GM21576 (cell line): ENCODE results near the gene SLC12A9.

ENCODE experiments used
- ATAC-seq: cut with Tn5 transposase; IDR thresholded peaks from one replicate; pipeline ENCODE4 v1.9.1; 2021; ENCODE audit warnings: mild to moderate bottlenecking, moderate library complexity; ENCODE audit not compliant: unreplicated experiment

The SLC12A9 gene

DNA sequence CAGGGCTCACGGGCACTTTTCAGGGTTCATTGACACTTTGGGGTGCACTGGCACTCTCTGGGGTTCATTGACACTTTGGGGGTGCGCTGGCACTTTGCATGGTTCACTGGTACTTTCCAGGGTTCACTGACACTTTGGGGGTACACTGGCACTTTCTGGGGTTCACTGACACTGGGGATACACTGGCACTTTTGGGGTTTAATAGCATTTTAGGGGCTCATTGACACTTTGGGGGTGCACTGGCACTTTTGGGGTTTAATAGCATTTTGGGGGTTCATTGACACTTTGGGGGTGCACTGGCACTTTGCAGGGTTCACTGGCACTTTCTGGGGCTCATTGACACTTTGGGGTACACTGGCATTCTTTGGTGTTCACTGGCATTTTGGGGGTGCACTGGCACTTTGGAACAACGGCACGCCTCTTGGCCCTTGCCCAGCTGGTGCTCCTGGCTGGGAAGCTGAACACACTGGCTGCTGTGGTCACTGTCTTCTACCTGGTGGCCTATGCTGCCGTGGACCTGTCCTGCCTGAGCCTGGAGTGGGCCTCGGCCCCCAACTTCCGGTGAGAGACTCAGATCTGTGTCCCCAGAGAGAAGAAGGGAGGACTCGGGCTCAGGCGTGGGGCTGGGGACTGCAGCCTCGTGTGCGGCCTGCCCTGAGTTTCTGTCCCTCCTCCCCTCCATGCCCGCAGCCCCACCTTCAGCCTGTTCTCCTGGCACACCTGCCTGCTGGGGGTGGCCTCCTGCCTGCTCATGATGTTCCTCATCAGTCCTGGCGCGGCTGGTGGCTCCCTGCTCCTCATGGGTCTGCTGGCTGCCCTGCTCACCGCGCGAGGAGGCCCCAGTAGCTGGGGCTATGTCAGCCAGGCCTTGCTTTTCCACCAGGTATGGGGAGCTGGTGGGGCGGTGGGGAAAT lies 8.4 kb downstream of the SLC12A9 start:
- no peak for ATAC-seq

DNA sequence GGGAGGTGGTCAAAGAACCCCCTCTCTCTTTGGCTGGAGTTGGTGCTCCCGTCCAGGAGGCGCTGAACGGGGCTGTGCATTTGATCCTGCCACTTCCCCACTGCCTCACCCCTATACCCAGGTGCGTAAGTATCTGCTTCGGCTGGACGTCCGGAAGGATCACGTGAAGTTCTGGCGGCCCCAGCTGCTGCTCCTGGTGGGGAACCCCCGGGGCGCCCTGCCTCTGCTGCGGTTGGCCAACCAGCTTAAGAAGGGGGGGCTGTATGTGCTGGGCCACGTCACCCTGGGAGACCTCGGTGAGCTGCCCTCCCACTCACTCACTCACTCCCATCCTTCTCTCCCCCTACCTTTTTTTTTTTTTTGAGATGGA lies 9.1 kb downstream of the SLC12A9 start:
- no peak for ATAC-seq

DNA sequence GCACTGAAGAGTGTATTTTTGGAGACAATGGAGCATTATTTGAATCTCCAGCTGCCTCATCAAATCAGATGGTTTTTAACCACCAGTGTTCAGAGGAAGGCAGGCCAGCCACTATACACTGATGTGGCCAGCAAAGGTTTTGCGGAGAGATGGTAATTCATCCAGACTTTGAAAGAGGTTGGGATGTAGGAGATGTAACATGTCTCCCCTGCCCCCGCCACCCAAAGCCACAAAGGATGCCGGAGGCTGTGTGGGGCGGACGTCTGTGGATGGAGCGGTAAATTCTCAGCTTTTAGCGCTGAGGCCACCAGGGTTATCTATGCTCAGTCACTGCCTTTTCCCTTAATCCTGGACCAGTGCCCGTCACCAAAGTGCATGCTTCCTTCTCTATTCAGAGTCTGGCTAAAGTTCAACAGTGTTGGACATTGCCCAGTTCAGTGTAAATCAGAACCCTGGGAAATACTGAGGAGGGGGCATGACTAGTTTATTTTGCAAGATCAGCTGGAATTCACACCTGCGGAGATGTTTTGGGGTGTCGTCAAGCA lies 11.0 kb downstream of the SLC12A9 start:
- ATAC-seq: no peak

DNA sequence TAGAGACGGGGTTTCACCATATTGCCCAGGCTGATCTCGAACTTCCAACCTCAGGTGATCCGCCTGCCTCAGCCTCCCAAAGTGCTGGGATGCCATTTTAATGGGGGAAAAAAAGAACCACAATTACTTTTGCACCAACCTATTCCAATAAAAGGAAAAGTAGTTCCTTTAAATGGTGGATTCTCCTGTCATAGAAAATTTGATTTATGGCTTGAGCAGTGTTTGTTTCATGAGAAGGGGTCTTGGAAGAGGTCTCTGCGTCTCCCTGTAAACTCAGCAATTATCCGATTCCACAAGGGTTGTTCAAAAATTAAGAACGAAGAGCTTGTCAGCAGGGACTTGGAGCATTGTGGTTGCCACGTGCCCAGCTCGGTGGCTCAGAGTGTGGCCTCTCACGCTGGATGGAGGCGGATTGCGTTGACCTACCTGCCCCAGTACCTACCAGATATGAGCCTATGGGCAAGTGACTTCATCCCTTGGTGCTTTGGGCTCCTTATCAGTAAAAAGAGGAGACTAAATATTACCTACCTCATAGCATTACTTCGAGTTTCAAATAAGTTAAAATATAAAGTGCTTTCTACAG lies 11.8 kb downstream of the SLC12A9 start:
- ATAC-seq: no peak

DNA sequence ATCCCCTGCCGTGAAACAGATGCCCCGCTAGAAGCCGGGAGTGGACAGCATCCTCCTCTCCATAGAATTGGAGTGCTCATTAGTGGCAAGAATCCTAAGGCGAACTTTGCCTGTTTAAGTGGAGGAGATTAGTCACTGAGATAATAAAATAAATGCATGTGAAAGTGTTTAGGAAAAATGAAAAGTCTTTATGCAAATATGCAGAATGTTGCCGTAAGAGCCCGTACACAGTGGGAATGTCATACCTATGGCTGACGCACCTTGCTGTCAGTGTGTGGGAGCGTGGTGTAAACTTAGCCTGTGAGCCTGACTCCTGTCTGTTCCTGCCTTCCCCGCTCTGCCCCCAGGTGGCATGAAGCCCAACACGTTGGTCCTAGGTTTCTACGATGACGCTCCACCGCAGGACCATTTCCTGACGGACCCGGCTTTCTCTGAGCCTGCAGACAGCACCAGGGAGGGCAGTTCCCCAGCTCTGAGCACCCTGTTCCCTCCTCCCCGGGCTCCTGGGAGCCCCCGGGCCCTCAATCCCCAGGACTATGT lies 12.9 kb downstream of the SLC12A9 start:
- no peak for ATAC-seq

DNA sequence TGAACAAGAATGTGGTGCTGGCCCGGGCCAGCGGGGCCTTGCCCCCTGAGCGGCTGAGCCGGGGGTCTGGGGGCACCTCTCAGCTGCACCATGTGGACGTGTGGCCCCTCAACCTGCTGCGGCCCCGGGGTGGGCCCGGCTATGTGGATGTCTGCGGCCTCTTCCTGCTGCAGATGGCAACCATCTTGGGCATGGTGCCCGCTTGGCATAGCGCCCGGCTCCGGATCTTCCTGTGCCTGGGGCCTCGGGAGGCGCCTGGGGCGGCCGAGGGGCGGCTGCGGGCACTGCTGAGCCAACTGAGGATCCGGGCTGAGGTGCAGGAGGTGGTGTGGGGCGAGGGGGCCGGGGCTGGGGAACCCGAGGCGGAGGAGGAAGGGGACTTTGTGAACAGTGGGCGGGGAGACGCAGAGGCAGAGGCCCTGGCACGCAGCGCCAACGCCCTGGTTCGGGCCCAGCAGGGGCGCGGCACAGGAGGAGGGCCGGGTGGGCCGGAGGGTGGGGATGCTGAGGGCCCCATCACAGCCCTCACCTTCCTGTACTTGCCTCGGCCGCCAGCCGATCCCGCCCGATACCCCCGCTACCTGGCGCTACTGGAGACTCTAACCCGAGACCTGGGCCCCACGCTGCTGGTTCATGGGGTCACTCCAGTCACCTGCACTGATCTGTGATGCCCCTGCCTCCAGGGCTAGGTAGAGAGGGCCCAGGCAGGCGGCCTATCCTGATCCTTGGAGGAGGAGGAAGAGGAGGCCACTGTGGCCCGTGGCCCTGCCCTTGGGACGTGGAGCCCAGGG lies 13.6 kb downstream of the SLC12A9 start:
- no peak for ATAC-seq

- no peak for ATAC-seq
Observed at GRCh38 chr7:100866729-100867039, 14.2 kb downstream of the SLC12A9 start.

DNA sequence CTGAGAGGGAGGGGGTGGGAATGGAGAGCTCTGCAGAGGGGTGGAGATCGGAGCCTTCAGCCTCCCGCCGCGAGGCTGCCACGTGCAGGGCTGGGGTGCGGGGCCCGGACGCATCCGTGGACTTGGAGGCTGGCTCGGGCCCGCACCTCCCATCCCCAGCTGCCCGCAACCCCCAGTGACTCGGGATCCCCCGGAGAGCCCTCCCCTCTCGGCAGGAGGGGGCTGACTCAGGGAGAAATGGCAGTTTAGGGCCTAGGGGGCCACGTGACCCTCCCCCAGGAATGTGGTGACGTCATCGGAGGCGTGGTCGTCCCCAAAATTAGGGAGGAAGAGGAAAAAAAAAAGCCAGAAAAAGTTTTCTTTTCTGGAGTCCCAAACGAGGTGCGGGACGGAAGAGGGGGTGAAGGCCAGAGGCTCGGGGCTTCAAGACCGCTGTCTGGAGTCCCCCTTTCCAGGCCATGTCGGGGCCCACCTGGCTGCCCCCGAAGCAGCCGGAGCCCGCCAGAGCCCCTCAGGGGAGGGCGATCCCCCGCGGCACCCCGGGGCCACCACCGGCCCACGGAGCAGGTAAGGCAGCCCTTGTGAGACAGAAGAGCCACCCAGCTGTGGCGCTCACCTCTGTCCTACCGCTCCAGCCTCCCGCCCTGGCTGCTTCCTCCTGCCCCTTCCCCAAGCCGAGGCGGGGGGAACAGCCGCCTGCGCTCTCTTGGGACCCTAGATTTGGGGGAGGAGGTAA lies 14.7 kb downstream of the SLC12A9 start, which contains the start of gene TRIP6:
TSS of gene TRIP6 (plus strand) at position 348 of the 736 bp plus-strand sequence. CDS start at position 459, 111 bp downstream.
- no peak for ATAC-seq

- ATAC-seq: no peak
Observed at GRCh38 chr7:100867776-100868485, 15.4 kb downstream of the SLC12A9 start.

DNA sequence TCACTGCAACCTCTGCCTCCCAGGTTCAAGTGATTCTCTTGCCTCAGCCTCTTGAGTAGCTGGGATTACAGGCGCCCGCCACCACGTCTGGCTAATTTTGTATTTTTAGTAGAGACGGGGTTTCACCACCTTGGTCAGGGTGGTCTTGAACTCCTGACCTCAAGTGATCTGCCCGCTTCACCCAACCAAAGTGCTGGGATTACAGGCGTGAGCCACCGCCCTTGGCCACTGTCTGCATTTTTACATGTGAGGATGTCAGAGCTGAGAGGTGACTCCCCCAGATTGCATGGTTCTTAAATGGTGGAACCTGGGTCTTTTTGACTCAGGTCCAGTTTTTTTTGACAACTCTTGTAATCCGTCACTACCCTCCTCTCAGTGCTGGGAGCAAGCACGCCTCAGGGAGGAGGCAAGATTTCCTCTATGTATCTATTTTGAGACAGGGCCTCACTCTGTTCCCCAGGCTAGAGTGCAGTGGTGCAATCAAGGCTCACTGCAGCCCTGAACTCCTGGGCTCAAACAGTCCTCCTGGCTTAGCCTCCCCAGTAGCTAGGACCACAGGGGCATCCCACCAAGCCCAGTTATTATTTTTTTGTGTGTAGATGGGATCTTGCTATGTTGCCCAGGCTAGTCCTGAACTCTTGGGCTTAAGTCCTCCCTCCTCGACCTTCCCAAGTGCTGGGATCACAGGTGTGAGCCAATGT lies 21.2 kb downstream of the SLC12A9 start:
- ATAC-seq: no peak

GRCh38 chr7:100874300-100874576 lies 21.7 kb downstream of the SLC12A9 start:
- ATAC-seq: no peak

DNA sequence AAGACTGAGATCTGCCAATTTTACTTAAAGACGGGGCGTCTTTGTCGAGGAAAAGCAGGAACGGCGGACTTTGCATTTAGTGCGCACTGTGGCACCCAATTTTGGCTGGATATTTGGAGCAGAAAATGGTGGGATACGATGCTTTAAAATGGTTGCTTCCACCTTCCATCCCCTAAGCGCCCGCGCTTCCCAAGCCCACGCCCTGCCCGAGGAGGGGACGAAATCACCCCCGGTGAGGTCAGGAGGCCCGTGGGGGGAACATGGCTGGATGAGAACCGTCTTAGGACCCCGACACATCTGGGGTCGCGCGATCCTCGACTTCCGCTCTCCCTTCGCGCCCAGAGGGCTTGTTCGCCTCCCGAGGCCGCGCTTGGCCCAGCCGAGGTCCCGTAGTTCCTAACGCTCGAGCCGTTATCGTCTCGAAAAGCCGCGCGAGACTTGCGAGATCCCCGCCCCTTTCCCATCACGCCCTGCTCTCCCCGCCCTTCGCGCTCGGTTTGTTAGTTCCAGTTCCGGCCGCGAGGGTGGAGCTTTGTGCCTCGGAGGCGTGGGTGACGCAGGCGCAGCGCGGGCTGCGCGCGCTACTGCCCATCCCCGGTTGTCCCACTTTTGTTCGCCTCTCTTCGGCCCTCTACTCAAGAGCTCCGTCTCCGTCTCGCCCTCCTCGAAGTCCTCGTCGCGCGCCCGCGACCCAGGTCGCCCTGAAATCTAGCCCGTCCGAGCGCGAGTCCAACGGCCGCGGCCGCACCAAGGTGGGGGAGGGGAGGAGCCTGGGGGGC lies 22.3 kb downstream of the SLC12A9 start, which contains the start of gene SRRT:
TSS of gene SRRT (plus strand) at position 527 of the 779 bp plus-strand sequence. CDS start 488 bp downstream, outside the sequence.
- peak; percentile 86 for ATAC-seq

- ATAC-seq: peak; percentile 28
Observed at GRCh38 chr7:100875356-100875751, 22.8 kb downstream of the SLC12A9 start.

DNA sequence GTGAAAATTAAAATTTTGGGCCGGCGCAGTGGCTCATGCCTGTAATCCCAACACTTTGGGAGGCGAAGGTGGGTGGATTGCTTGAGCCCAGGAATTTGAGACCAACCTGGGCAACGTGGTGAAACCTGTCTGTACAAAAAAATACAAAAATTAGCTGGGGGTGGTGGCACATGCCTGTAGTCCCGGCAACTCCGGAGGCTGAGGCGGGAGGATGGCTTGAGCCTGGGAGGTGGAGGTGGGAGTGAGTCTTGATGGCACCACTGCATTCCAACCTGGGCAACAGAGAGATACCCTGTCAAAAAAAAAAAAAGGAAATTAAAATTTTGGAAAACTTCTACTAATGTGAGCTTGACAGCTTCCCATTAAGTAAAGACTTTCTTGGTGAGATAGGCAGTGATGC lies 25.5 kb downstream of the SLC12A9 start:
- no peak for ATAC-seq

DNA sequence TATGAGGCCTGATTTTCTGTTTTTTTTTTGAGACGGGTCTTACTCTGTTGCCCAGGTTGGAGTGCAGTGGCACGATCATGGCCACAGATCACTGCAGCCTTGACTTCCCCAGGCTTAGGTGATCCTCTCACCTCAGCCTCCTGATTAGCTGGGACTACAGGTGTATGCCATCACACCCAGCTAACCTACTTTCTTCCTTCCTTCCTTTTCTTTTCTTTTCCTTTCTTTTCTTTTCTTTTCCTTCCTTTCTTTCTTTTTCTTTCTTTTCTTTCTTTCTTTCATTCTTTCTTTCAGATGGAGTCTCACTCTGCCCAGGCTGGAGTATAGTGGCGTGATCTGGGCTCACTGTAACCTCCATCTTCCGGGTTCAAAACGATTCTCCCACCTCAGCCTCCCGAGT lies 26.2 kb downstream of the SLC12A9 start:
- no peak for ATAC-seq

- ATAC-seq: no peak
Observed at GRCh38 chr7:100879685-100880261, 27.3 kb downstream of the SLC12A9 start.

DNA sequence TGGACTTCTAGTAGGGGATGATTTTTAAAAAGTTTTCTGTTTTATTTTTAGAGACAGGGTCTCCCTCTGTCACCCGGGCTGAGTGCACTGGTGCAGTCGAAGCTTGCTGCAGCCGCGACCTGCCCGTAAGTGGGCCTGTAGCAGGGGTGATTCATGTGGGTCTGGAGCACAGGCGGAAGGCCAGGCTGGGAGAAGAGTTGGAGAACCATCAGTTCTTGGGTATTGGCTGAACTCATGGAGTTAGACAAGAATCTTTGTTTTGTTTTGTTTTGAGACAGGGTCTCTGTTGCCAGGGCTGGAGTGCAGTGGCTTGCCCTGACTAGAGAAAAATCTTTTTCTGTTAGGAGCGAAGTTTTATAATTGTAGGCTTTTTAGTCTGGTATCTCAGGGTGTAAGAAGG lies 28.1 kb downstream of the SLC12A9 start:
- no peak for ATAC-seq

- ATAC-seq: no peak
Observed at GRCh38 chr7:100881136-100881535, 28.6 kb downstream of the SLC12A9 start.
